Activated T-cell treated with anti-CD3 and anti-CD28 coated beads, Interleukin-2, amount 50 U/mL, for 4 hours (primary cell): ENCODE data around the gene NDUFAF4. TPM values are rescaled to one million over a fixed set of nuclear protein-coding genes. Genes with fewer than 3 reads are reported as not detected.

ENCODE experiments used
- total RNA-seq, 3 donors: library from RNA; stranded (reverse); gene quantifications; one replicate each; pipeline ENCODE4 v1.2.1, GENCODE V29; 2021

Gene NDUFAF4
- total RNA-seq, 3 donors from 2014 or later = 110 to 130 (median 115) TPM

Other genes starting within 250 kb of the NDUFAF4 start
- under 1 TPM; 0.48 to 0.63 (median 0.57) TPM for gene GPR63, start 60.4 kb downstream of the NDUFAF4 start, total RNA-seq
- under 1 TPM; 0.11 to 0.20 (median 0.18) TPM for gene KLHL32, start 26.8 kb upstream of the NDUFAF4 start, total RNA-seq